ENCODE measurements around the gene ST13.
"Not testable (repeated sequence)": the region's sequence is repeated elsewhere in the genome, so short reads cannot be mapped to it uniquely, and the experiment has no call there.

Gene ST13

GRCh38 chr22:40805699-40806203, 50.7 kb downstream of the ST13 start:
- Histone ChIP-seq H3K9ac (ENCODE audit: low read depth, low read length) (no peak overlapping the region), H3K27me3 (ENCODE audit: control insufficient read depth, insufficient read depth, low read length) (no peaks in the 10 kb centered on the region), H3K4me1 (ENCODE audit: control insufficient read depth, insufficient read depth, low read length) (no peaks in the 10 kb centered on the region), H3K4me3 (ENCODE audit: low read depth, low read length) (no peak overlapping the region), H3K9me3 (ENCODE audit: control insufficient read depth, insufficient read depth, low read length) (no peaks in the 10 kb centered on the region), H3K36me3 (ENCODE audit: control insufficient read depth, insufficient read depth, low read length) (no peaks in the 10 kb centered on the region)

- Histone ChIP-seq H3K4me1 (ENCODE audit: control insufficient read depth, insufficient read depth, low read length) (no peaks in the 10 kb centered on the region), H3K9me3 (ENCODE audit: control insufficient read depth, insufficient read depth, low read length) (no peaks in the 10 kb centered on the region), H3K4me3 (ENCODE audit: low read depth, low read length) (no peak overlapping the region), H3K9ac (ENCODE audit: low read depth, low read length) (no peak overlapping the region), H3K27me3 (ENCODE audit: control insufficient read depth, insufficient read depth, low read length) (no peaks in the 10 kb centered on the region), H3K36me3 (ENCODE audit: control insufficient read depth, insufficient read depth, low read length) (no peaks in the 10 kb centered on the region)
Measured at GRCh38 chr22:40805239-40805638, 51.2 kb downstream of the ST13 start.

GRCh38 chr22:40803321-40803720, 53.1 kb downstream of the ST13 start:
- Histone ChIP-seq H3K9ac (ENCODE audit: low read depth, low read length) (no peak overlapping the region), H3K4me1 (ENCODE audit: control insufficient read depth, insufficient read depth, low read length) (no peaks in the 10 kb centered on the region), H3K27me3 (ENCODE audit: control insufficient read depth, insufficient read depth, low read length) (no peaks in the 10 kb centered on the region), H3K4me3 (ENCODE audit: low read depth, low read length) (no peak overlapping the region), H3K9me3 (ENCODE audit: control insufficient read depth, insufficient read depth, low read length) (no peaks in the 10 kb centered on the region), H3K36me3 (ENCODE audit: control insufficient read depth, insufficient read depth, low read length) (no peaks in the 10 kb centered on the region)

GRCh38 chr22:40799008-40799407, 57.4 kb downstream of the ST13 start:
- Histone ChIP-seq H3K9ac (ENCODE audit: low read depth, low read length) (no peak overlapping the region), H3K4me1 (ENCODE audit: control insufficient read depth, insufficient read depth, low read length) (no peaks in the 10 kb centered on the region), H3K27me3 (ENCODE audit: control insufficient read depth, insufficient read depth, low read length) (no peaks in the 10 kb centered on the region), H3K9me3 (ENCODE audit: control insufficient read depth, insufficient read depth, low read length) (no peaks in the 10 kb centered on the region), H3K36me3 (ENCODE audit: control insufficient read depth, insufficient read depth, low read length) (no peaks in the 10 kb centered on the region), H3K4me3 (ENCODE audit: low read depth, low read length) (no peak overlapping the region)

- Histone ChIP-seq H3K4me3 (ENCODE audit: low read depth, low read length) (no peak overlapping the region), H3K9me3 (ENCODE audit: control insufficient read depth, insufficient read depth, low read length) (no peaks in the 10 kb centered on the region), H3K9ac (ENCODE audit: low read depth, low read length) (no peak overlapping the region), H3K4me1 (ENCODE audit: control insufficient read depth, insufficient read depth, low read length) (no peaks in the 10 kb centered on the region), H3K36me3 (ENCODE audit: control insufficient read depth, insufficient read depth, low read length) (no peaks in the 10 kb centered on the region), H3K27me3 (ENCODE audit: control insufficient read depth, insufficient read depth, low read length) (no peaks in the 10 kb centered on the region)
Measured at GRCh38 chr22:40797427-40797826, 59.0 kb downstream of the ST13 start.

- Histone ChIP-seq H3K4me1 (ENCODE audit: control insufficient read depth, insufficient read depth, low read length) (no peaks in the 10 kb centered on the region), H3K9ac (ENCODE audit: low read depth, low read length) (no peak overlapping the region), H3K27me3 (ENCODE audit: control insufficient read depth, insufficient read depth, low read length) (no peaks in the 10 kb centered on the region), H3K9me3 (ENCODE audit: control insufficient read depth, insufficient read depth, low read length) (no peaks in the 10 kb centered on the region), H3K36me3 (ENCODE audit: control insufficient read depth, insufficient read depth, low read length) (no peaks in the 10 kb centered on the region), H3K4me3 (ENCODE audit: low read depth, low read length) (no peak overlapping the region)
Measured at GRCh38 chr22:40792451-40792850, 64.0 kb downstream of the ST13 start.

GRCh38 chr22:40791241-40791640, 65.2 kb downstream of the ST13 start:
- Histone ChIP-seq H3K4me3 (ENCODE audit: low read depth, low read length) (no peak overlapping the region), H3K36me3 (ENCODE audit: control insufficient read depth, insufficient read depth, low read length) (no peaks in the 10 kb centered on the region), H3K9ac (ENCODE audit: low read depth, low read length) (no peak overlapping the region), H3K27me3 (ENCODE audit: control insufficient read depth, insufficient read depth, low read length) (no peaks in the 10 kb centered on the region), H3K4me1 (ENCODE audit: control insufficient read depth, insufficient read depth, low read length) (no peaks in the 10 kb centered on the region), H3K9me3 (ENCODE audit: control insufficient read depth, insufficient read depth, low read length) (no peaks in the 10 kb centered on the region)

GRCh38 chr22:40789131-40789530, 67.3 kb downstream of the ST13 start:
- H3K27me3 ChIP-seq (ENCODE audit: control insufficient read depth, insufficient read depth, low read length): no peaks in the 10 kb centered on the region
- H3K36me3 ChIP-seq (ENCODE audit: control insufficient read depth, insufficient read depth, low read length): no peaks in the 10 kb centered on the region
- no peak overlapping the region for H3K9ac ChIP-seq (ENCODE audit: low read depth, low read length)
- H3K4me1 ChIP-seq (ENCODE audit: control insufficient read depth, insufficient read depth, low read length): no peaks in the 10 kb centered on the region
- no peaks in the 10 kb centered on the region for H3K9me3 ChIP-seq (ENCODE audit: control insufficient read depth, insufficient read depth, low read length)
- no peak overlapping the region for H3K4me3 ChIP-seq (ENCODE audit: low read depth, low read length)

- Histone ChIP-seq H3K9me3 (ENCODE audit: control insufficient read depth, insufficient read depth, low read length) (no peaks in the 10 kb centered on the region), H3K4me1 (ENCODE audit: control insufficient read depth, insufficient read depth, low read length) (no peaks in the 10 kb centered on the region), H3K9ac (ENCODE audit: low read depth, low read length) (no peak overlapping the region), H3K27me3 (ENCODE audit: control insufficient read depth, insufficient read depth, low read length) (no peaks in the 10 kb centered on the region), H3K36me3 (ENCODE audit: control insufficient read depth, insufficient read depth, low read length) (no peaks in the 10 kb centered on the region), H3K4me3 (ENCODE audit: low read depth, low read length) (no peak overlapping the region)
Measured at GRCh38 chr22:40782521-40782920, 73.9 kb downstream of the ST13 start.

- H3K4me3 ChIP-seq (ENCODE audit: low read depth, low read length); H3K9me3 ChIP-seq (ENCODE audit: control insufficient read depth, insufficient read depth, low read length); H3K9ac ChIP-seq (ENCODE audit: low read depth, low read length); H3K27me3 ChIP-seq (ENCODE audit: control insufficient read depth, insufficient read depth, low read length); H3K4me1 ChIP-seq (ENCODE audit: control insufficient read depth, insufficient read depth, low read length); H3K36me3 ChIP-seq (ENCODE audit: control insufficient read depth, insufficient read depth, low read length): not testable (repeated sequence)
Measured at GRCh38 chr22:40781749-40782148, 74.7 kb downstream of the ST13 start.
